Left lung (tissue), 10 donors: ENCODE data around the gene SLC22A23. TPM values are rescaled to one million over a fixed set of nuclear protein-coding genes. Genes with fewer than 3 reads are reported as not detected.

Experiments used
- ATAC-seq: fragments of 200-7000 bp; cut with Tn5 transposase; one replicate; pipeline ENCODE4 v1.9.1; 2020; ENCODE audit warnings: moderate library complexity
- DNase-seq, 4 donors: peaks; one replicate each; pipeline ENCODE4 v3.0.0-alpha.2; 2013 to 2020
- H3K27ac ChIP-seq, 2 donors: fragments of 200-600 bp; sonication (generic) in 1 of 2; one replicate each; pipeline versions ENCODE4 v1.5.0 to v1.8.0; 2020 to 2021
- H3K27me3 ChIP-seq, 2 donors: fragments of 200-600 bp; sonication (generic) in 1 of 2; one replicate each; pipeline versions ENCODE4 v1.5.0 to v1.8.0; 2020 to 2021
- H3K36me3 ChIP-seq, 2 donors: fragments of 200-600 bp; sonication (generic) in 1 of 2; one replicate each; pipeline versions ENCODE4 v1.5.0 to v1.8.0; 2020 to 2021
- H3K4me1 ChIP-seq, 2 donors: fragments of 200-600 bp; one replicate each; pipeline ENCODE4 v1.8.0; 2021
- H3K4me3 ChIP-seq, 2 donors: fragments of 200-600 bp; sonication (generic) in 1 of 2; one replicate each; pipeline versions ENCODE4 v1.5.0 to v1.8.0; 2020 to 2021; ENCODE audit warnings: mild to moderate bottlenecking in 1 of 2
- H3K9me3 ChIP-seq, 2 donors: fragments of 200-600 bp; sonication (generic) in 1 of 2; one replicate each; pipeline versions ENCODE4 v1.5.0 to v1.8.0; 2020 to 2021
- CTCF ChIP-seq, 2 donors: fragments of 200-600 bp; sonication (generic) in 1 of 2; IDR thresholded peaks; one replicate each; pipeline versions ENCODE4 v1.5.0 to v1.8.0; 2021; ENCODE audit warnings: antibody characterized with exemption in 2 of 2
- intact Hi-C, 2 donors: fragments of 100-400 bp; cut with DNase I; formaldehyde crosslinking; loops; one replicate each; pipeline versions ENCODE4 v1.11.2 to v1.14.2; 2022
- polyA plus RNA-seq, 6 donors: library from polyadenylated mRNA; unstranded; fragments of 120-200 nt; gene quantifications; one replicate each; pipeline ENCODE4 v1.2.1, GENCODE V29; 2013; ENCODE audit not compliant: insufficient read length in 6 of 6
- total RNA-seq, 2 donors: library from RNA; stranded (reverse); fragmentation: NEBNext Ultra II Directional; extraction: Animal tissue kit (Norgen Biotek cat#: 25700); gene quantifications; one replicate each; pipeline ENCODE4 v1.2.1, GENCODE V29; 2021
- donor health status: DM: no; HTN: yes; CAD: no.
- donor health status: DM: no; HTN: no; CAD: no.

The SLC22A23 gene
- total and polyA plus RNA-seq, 8 donors, result 19.7 to 31.2 (median 23.9) TPM

- Histone ChIP-seq H3K4me1 (no peaks in the 10 kb centered on the region), H3K36me3 (peaks cover 0 to 6% of the 10 kb centered on the region in 2 donors), H3K4me3 (no peak overlapping the region), H3K9me3 (no peaks in the 10 kb centered on the region), H3K27ac (no peak overlapping the region), H3K27me3 (no peaks in the 10 kb centered on the region)
- intact Hi-C loops, result no loop called here
- DNase-seq (no peak), ATAC-seq (no peak)
- TF ChIP-seq CTCF (IDR thresholded peaks at IDR 0.05), result no peak
Observed at GRCh38 chr6:3311826-3312225, 145.0 kb downstream of the SLC22A23 start.

GRCh38 chr6:3310703-3311102 lies 146.1 kb downstream of the SLC22A23 start:
- Histone ChIP-seq H3K27me3 (no peaks in the 10 kb centered on the region), H3K9me3 (no peaks in the 10 kb centered on the region), H3K27ac (no peak overlapping the region), H3K4me1 (no peaks in the 10 kb centered on the region), H3K4me3 (no peak overlapping the region), H3K36me3 (no peaks in the 10 kb centered on the region)
- intact Hi-C loops, result no loop called here
- DNase-seq (no peak), ATAC-seq (peak; percentile 54)
- no peak for TF ChIP-seq CTCF (IDR thresholded peaks at IDR 0.05)

GRCh38 chr6:3310051-3310448 lies 146.8 kb downstream of the SLC22A23 start:
- no peak for DNase-seq
- Histone ChIP-seq H3K9me3 (no peaks in the 10 kb centered on the region), H3K36me3 (no peaks in the 10 kb centered on the region), H3K27ac (no peak overlapping the region), H3K27me3 (no peaks in the 10 kb centered on the region), H3K4me1 (no peaks in the 10 kb centered on the region), H3K4me3 (no peak overlapping the region)
- intact Hi-C loops, result no loop called here
- ATAC-seq, result no peak
- no peak for TF ChIP-seq CTCF (IDR thresholded peaks at IDR 0.05)

GRCh38 chr6:3309391-3310050 lies 147.3 kb downstream of the SLC22A23 start:
- peak; percentile 28 for ATAC-seq
- H3K9me3 ChIP-seq, result no peaks in the 10 kb centered on the region
- TF ChIP-seq CTCF (IDR thresholded peaks at IDR 0.05), result no peak
- H3K27ac ChIP-seq, result no peak overlapping the region
- no peaks in the 10 kb centered on the region for H3K4me1 ChIP-seq
- DNase-seq, result no peak
- H3K27me3 ChIP-seq, result no peaks in the 10 kb centered on the region
- intact Hi-C loops, result no loop called here
- no peak overlapping the region for H3K4me3 ChIP-seq
- H3K36me3 ChIP-seq, result no peaks in the 10 kb centered on the region

GRCh38 chr6:3308106-3308505 lies 148.7 kb downstream of the SLC22A23 start:
- intact Hi-C loops, result no loop called here
- Histone ChIP-seq H3K27ac (no peak overlapping the region), H3K27me3 (no peaks in the 10 kb centered on the region), H3K4me3 (no peak overlapping the region), H3K4me1 (no peaks in the 10 kb centered on the region), H3K36me3 (no peaks in the 10 kb centered on the region), H3K9me3 (no peaks in the 10 kb centered on the region)
- no peak for DNase-seq
- ATAC-seq, result no peak
- no peak for TF ChIP-seq CTCF (IDR thresholded peaks at IDR 0.05)
